NCI-H446 treated with DMSO at 0.1 percent for 48 hours (cell line): ENCODE data around the gene NELFCD.

ENCODE experiments used
- DNase-seq: peaks from one replicate; lab custom pipeline; 2025; lab: John Stamatoyannopoulos, UW

NELFCD gene

GRCh38 chr20:58994390-58995159, 13.5 kb downstream of the NELFCD start:
- no peak for DNase-seq

DNA sequence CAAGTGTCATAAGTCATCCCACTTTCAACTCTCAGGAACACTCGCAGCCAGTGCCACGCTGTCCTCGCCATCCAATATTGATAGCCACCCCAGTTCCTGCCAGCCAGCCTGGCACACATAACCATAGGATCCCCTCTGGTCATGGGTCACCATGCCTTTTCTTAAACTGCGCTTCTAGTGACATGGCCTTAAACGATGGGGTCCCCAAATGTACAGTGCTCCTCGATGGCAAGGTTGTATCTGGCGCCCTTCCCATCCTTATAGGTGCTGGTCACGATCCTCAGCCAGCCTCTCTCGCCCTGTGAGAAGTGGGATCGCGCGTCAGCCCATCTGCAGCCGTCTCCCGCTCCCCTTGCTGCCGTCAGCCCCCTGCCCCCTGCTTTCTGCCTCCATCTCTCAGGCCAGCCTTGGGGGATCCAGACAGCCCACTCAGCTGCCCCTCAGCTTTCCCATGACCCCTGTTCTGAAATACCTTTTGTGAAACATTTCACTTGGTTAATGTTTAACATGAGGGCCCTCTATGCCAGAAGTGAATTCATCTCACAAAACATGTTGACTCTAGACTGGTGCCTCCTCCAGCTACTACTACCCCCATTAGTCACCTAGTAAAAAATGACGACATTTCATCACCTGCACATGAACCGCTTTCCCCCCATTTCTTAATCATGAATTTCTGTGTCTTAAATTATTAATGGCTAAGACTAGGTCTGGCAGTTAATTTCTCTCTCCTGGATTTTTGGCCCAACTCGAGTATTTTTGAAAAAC, 14.6 kb downstream of the NELFCD start:
- no peak for DNase-seq

DNA sequence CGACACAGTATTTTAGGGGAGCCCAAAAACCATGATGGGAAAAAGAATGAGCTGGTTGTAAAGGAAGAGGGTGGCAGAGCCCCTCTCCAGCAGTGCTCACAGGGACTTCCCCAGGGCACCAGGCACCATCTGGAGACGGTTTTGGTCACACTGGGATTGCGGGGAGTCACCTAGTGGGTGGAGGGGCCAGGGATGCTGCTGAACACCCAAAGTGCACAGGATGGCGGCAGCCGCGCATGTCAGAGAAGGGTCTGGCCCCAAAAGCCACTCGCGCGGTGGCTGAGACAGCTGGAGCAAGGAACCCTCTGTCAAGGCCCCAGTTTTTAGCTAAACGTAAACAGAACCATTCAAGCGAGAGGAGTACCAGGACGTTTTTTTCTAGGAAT, 15.2 kb downstream of the NELFCD start:
- DNase-seq: no peak

DNA sequence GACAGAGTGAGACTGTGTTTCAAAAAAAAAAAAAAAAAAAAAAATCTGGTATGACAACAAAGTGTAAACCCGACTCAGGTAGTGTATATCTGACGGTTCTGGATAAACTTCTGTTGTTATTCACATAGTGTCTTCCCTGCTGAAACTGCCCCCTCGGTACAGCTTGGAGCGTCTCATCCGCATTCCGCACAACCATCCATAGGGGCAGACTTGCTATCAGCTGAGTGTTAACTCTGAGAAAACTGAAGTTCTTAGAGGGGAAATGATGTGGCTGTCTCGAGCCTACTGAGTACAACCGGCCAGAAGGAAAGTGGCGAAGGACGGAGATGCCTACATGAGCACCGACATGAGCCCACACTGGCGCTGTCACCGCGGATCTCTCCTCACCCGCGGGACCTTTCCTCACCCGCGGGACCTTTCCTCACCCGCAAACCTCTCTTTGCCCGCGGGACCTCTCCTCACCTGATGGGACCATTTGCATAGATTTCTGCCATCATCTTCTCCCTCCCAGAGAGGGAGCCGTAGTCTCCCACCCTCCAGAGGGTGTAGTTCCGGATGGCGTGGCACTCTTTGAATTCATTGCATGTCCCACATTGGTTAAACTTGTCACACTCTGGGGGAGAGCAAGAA, 16.2 kb downstream of the NELFCD start:
- DNase-seq: no peak

DNA sequence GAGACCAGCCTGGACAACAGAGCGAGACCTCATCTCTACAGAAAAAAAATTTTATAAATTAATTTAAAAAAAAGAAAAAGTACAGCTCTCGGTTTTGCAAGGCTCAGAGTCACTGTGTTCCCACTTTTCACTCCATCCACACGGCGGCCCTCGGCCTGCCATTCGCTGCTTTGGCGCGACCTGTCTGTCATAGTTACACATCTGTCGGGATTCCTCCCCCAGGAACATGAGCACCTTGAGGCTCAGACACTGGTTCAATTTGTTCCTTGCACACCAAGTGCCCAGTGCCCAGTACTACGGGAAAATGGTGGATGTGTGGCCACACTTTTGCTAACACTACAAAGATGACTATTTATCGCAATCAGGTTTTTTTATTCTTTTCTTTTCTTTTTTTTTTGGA, 17.6 kb downstream of the NELFCD start:
- no peak for DNase-seq

- no peak for DNase-seq
These were observed 19.3 kb downstream of the NELFCD start for GRCh38 chr20:59000326-59000725.

- DNase-seq: no peak
These were observed 20.0 kb downstream of the NELFCD start for GRCh38 chr20:59001068-59001448.

DNA sequence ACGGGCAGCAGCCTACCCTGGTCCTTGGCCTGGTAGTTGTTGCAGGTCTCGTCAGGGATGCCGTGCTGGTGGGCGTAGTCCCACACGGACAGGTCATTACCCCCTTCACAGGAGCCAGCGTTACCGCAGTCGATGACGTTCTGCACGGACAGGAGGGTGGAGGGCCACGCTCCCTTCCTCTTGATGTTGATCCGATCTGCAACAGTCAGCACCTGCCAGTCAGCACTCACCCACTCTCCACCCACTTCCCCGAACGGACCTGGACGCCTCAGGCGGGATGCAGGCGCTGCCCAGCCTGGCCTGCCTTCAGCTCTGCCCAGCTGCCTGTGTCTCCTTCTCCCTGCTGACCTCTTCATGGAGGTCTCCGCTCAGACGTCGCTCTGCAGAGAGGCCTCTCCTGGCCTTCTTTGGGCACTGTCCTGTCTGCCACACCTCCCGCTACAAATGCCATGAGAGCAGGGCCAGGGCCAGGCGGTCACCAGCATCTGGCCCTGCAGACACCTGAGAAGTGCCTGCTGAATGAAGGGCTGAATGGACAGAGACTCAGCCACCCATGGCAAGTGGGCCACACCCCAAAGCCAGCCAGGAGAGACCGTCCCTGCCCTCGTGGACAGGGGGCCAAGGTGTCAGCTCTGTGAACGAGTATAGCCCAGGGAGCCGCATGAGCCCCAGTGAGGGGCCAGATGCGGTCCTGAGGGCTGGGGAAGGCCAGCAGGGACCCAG, 20.6 kb downstream of the NELFCD start:
- no peak for DNase-seq

GRCh38 chr20:59002388-59002787, 21.3 kb downstream of the NELFCD start:
- DNase-seq: no peak

DNA sequence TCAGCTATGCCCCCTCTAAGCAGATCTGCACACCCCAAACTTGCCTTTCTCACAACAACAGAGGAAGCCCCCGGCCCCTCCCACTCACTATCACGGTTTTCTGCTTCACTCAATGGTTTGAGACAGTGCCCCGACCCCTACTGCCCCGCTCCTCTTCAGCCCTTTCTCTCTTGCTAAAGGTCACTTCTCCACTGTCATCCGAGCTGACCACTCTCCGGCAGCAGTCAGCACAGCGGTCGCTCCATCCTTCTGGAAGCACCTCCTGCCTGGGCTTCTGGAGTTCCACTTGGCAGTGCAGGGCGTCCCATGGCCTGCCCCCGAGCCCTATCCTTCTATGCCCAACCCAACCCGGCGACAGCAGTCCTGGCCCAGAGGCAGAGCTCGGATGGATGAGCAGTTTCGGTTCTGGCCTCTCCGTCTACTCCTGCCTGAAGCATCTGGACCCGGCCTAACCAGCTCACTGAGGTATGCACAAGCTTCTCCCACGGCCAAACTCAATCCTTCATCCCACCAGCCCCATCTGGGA, 21.9 kb downstream of the NELFCD start:
- no peak for DNase-seq

DNA sequence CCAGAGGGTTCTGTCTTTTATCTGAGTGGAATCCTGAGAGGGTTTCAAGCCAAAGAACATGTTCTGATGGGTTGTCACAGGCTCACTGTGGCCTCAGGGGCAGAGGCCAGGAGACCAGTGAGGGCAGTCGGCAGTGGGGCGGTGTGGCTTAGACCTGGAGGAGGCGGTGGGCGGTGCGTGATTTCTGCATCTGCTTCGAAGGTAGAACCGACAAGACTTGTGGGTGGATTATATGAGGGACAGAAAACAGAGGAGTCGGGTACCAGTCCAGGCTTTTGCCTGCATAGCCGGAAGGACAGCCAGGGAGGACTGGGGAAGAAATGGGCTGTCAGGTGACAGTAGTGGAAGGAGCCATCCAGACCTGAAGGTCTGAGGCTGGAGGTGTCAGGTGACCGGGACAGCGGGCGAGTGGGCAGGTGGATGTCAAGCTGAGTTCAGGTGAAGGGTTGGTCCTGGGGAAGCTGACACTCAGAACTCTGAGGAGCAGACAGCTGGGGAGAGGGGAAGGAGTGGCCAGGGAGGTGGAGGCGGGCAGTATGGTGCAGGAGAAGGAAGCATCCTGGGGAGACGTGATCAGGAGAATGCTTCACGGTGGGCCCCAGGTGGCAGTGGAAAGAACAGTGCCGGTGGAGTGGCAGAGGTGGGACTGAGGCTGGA, 22.9 kb downstream of the NELFCD start:
- DNase-seq: no peak

DNA sequence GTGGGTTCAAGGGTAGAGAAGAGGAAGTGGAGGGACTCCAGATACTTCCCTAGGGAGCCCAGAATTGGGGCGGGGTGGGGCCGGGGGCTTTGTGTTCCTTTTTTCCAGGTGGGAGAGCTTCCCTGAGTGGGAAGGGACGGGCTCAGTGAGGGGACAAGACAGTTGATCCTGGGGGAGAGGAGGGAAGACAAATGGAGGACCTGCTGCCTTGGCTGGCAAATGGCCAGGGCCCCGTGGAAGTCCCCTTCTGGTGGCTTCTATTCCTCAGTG, 23.4 kb downstream of the NELFCD start:
- no peak for DNase-seq

DNA sequence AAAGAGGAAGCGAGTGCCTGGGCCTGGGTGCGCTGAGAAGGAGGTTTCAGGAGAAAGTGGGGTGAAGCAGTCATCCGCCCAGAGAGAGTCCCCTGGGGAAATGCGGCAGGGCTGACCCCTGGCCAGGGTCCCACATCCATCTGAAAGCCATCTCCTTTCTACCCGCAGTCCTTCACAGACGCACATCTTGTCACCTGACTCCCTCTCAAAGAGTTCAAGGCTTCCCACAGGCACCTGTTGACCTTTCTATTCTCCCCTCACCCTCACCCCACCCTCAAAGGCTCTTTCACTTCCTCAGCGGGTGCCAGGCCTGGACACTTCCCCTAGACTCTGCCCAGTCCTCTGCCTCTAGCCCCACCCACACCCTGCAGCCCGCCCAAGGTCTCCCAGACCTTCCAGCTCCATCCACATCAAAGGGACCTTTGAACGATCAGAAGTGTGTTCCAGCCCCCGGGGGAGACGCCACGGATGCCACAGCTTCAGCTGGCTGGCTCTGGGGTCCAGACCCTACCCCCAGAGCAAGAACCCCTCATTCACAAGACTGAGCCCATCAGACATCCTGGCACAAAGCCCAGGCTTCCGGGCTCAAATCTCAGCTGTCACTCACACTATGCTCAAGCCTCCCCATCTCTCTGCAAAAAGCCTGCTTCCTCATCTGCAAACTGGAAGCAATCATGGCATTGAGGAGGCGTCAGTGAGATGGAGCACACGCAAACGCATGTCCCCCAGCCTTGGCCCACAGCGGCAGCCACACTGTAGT, 23.9 kb downstream of the NELFCD start:
- DNase-seq: no peak

GRCh38 chr20:59005523-59006166, 24.6 kb downstream of the NELFCD start:
- DNase-seq: no peak

DNA sequence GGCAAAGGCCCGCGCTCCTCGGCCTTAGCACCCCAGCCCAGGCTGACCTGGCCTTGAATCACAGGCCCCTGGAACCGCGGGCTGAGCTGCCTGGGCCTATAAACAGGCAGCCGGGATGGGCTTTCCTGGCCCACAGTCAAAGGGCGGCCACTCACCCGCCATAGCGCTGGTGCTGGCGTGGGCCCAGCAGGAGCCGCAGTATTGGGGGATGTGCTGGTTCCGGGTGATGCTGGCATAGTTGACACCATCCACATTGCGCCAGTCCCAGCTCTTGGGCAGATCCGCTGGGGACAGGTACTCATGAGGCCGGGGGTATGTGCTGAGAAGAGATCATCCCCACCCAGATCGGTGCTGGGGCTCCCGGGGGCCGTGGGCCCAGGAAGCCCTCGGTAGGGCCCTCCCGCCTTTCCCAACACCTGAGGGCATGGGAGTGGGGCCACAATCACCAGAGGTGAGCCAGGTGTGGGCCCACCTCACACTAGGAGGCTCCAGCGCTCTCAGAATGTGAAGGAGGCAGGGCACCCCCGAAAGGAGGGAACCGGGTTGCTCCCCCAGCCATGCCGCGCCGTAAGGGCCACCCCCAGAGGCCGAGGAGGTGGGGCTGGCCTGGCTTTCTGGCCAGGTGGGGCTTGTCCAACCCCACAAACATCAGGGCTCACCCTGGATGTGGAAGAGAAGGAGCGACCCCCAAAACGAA, 25.3 kb downstream of the NELFCD start:
- DNase-seq: no peak

DNA sequence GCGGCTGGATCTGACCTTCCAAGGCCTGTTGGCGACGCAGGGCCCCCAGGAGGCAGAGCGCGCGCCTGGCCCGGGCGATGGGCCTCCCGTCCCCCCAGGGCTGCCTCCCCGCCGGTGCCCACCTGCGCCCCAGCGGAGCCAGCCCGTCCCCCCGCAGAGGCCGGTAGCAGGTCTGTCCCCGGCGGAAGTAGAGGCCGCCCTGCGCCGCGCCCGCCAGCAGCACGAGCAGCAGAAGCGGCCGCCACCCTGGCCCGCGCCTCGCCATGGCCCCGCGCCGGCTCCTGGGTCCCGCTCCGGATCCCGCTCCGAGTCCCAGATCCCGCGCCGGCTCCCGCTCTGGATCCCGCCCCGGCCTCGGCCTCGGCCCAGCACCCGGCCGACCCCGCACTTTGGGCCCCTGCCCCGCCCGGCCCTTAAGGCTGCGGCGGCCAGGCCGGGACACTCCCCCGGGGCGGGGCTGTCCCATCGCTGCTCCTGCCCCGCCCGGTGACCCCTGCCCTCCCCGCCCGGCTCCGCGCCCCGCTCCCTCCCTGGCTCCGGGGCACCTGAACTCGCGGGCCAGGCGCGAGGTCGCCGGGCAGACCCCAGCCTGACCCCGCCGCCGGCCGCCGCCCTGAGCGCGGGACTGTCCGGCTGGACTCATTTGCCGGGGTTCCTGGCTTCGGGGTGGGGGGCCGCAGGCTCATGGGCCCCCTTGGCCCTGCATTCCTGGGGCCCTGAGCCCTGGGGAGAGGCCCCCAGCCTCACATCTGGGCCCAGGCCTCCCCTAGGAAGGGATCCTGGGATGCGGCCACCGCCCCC, 26.0 kb downstream of the NELFCD start, which contains the start of gene CTSZ:
TSS of gene CTSZ (minus strand) at position 391 of the 801 bp plus-strand sequence. CDS start at position 265, 126 bp downstream.
- DNase-seq: no peak

DNA sequence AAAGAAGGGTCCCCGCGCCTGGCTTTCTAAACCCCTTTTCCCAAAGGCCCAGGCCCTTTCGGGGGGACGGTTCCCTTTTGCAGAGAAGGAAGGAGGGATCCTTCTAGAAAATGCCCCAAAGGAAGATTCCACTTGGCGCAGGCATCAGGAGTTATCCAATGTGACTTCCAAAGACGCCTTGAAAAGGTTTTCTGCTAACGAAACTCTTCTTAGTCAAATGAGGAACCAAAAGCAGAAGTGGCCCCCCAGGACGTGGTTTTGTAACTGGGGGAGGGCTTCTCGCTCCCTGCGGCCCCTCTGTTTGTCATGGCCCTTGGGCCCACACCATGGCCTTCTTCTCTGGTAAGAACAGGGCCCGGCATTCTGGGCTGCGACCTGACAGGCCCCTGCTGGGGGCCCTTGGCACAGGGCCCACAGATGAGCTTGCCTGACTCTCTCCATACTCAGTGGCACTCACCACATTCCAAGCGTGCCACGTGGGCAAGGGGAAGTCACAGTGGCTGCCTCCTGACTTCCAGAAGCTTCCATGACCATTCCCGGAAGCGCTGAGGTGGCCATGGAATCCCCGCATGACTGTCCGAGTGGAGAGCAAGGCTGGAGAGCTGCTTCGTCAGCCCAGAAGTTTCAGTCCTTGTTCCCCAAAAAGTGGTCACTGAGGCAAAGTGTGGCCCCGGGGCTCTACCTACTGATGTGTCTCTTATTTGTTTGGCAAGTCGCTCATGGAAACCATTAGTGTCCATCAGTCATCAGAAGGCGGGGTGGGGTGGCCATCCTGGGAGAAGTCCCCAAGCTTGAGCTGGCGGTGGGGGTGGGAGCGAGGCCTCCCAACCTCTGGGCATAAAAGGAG, 26.8 kb downstream of the NELFCD start:
- DNase-seq: no peak

- no peak for DNase-seq
These were observed 27.8 kb downstream of the NELFCD start for GRCh38 chr20:59008715-59009336.
